Liver (tissue), 9 donors: ENCODE data around the gene KLF4. TPM values are rescaled to one million over a fixed set of nuclear protein-coding genes. Genes with fewer than 3 reads are reported as not detected.
A peak's percentile ranks its signal among the peaks of the same experiment; 100 is the strongest.

ENCODE experiments used
- DNase-seq: peaks from one replicate; pipeline ENCODE4 v3.0.0-alpha.2; 2017; ENCODE audit warnings: low spot score
- H3K27ac ChIP-seq, 2 donors: one replicate each; pipeline ENCODE4 v1.7.0; 2013; ENCODE audit warnings: inconsistent platforms in 2 of 2, low read length in 2 of 2, control low read depth in 1 of 2, low read depth in 1 of 2, mild to moderate bottlenecking in 1 of 2
- H3K27me3 ChIP-seq, 4 donors: one replicate each; pipeline versions ENCODE4 v1.6.1 to v1.7.0; 2013; ENCODE audit warnings: low read length in 3 of 4, inconsistent platforms in 1 of 4, mild to moderate bottlenecking in 1 of 4, moderate library complexity in 1 of 4; ENCODE audit not compliant: control insufficient read depth in 4 of 4, insufficient read depth in 4 of 4
- H3K36me3 ChIP-seq, 4 donors: one replicate each; pipeline versions ENCODE4 v1.6.1 to v1.7.0; 2013; ENCODE audit warnings: low read length in 3 of 4, mild to moderate bottlenecking in 3 of 4, low read depth in 1 of 4, moderate library complexity in 1 of 4; ENCODE audit not compliant: control insufficient read depth in 4 of 4, insufficient read depth in 3 of 4
- H3K4me1 ChIP-seq, 4 donors: one replicate each; pipeline versions ENCODE4 v1.6.1 to v1.7.0; 2013; ENCODE audit warnings: low read length in 3 of 4, mild to moderate bottlenecking in 3 of 4, moderate library complexity in 1 of 4; ENCODE audit not compliant: control insufficient read depth in 4 of 4, insufficient read depth in 4 of 4
- H3K4me3 ChIP-seq, 3 donors: one replicate each; pipeline versions ENCODE4 v1.6.1 to v1.7.0; 2013; ENCODE audit warnings: low read length in 3 of 3, control low read depth in 1 of 3, low read depth in 1 of 3, mild to moderate bottlenecking in 1 of 3
- H3K9ac ChIP-seq, 2 donors: one replicate each; pipeline ENCODE4 v1.7.0; 2013; ENCODE audit warnings: low read length in 2 of 2, mild to moderate bottlenecking in 2 of 2, moderate library complexity in 2 of 2, control low read depth in 1 of 2, low read depth in 1 of 2
- H3K9me3 ChIP-seq, 4 donors: one replicate each; pipeline versions ENCODE4 v1.6.1 to v1.7.0; 2013; ENCODE audit warnings: low read length in 3 of 4; ENCODE audit not compliant: control insufficient read depth in 4 of 4
- CTCF ChIP-seq: fragments of 150-350 bp; IDR thresholded peaks from 2 replicates; pipeline ENCODE4 v1.5.1; 2017; ENCODE audit warnings: improper control_type of control experiment, low read depth, low read length; ENCODE audit not compliant: missing input control
- EGR1 ChIP-seq, 2 donors: IDR thresholded peaks; 2 replicates each; pipeline ENCODE4 v1.6.1; 2016 to 2018; ENCODE audit warnings: antibody characterized with exemption in 2 of 2, low read depth in 2 of 2
- FOXA2 ChIP-seq: IDR thresholded peaks from 2 replicates; pipeline ENCODE4 v1.6.1; 2016; ENCODE audit warnings: antibody characterized with exemption
- GABPA ChIP-seq, 2 donors: IDR thresholded peaks in 1 of 2; conservative IDR thresholded peaks in 1 of 2; 2 replicates each; pipeline ENCODE4 v1.6.1; 2016; ENCODE audit warnings: antibody characterized with exemption in 2 of 2, mild to moderate bottlenecking in 1 of 2, moderate library complexity in 1 of 2
- HNF4A ChIP-seq, 2 donors: conservative IDR thresholded peaks; 2 replicates each; pipeline ENCODE4 v1.6.1; 2016; ENCODE audit warnings: antibody characterized with exemption in 2 of 2, mild to moderate bottlenecking in 2 of 2
- HNF4G ChIP-seq: IDR thresholded peaks from 2 replicates; pipeline ENCODE4 v1.6.1; 2016; ENCODE audit warnings: antibody characterized with exemption
- JUND ChIP-seq, 2 donors: IDR thresholded peaks; 2 replicates each; pipeline ENCODE4 v1.6.1; 2016; ENCODE audit warnings: antibody characterized with exemption in 2 of 2
- MAX ChIP-seq: IDR thresholded peaks from 2 replicates; pipeline ENCODE4 v1.6.1; 2016; ENCODE audit warnings: antibody characterized with exemption
- NR2F2 ChIP-seq: IDR thresholded peaks from 2 replicates; pipeline ENCODE4 v1.6.1; 2016; ENCODE audit warnings: antibody characterized with exemption
- RAD21 ChIP-seq, 2 donors: IDR thresholded peaks; 2 replicates each; pipeline ENCODE4 v1.6.1; 2016; ENCODE audit warnings: antibody characterized with exemption in 2 of 2, mild to moderate bottlenecking in 2 of 2
- REST ChIP-seq: IDR thresholded peaks from 2 replicates; pipeline ENCODE4 v1.6.1; 2016; ENCODE audit warnings: antibody characterized with exemption, mild to moderate bottlenecking
- RXRA ChIP-seq, 2 donors: IDR thresholded peaks; 2 replicates each; pipeline ENCODE4 v1.6.1; 2017 to 2018; ENCODE audit warnings: antibody characterized with exemption in 2 of 2, mild to moderate bottlenecking in 1 of 2
- SP1 ChIP-seq: IDR thresholded peaks from 2 replicates; pipeline ENCODE4 v1.6.1; 2018; ENCODE audit warnings: antibody characterized with exemption, mild to moderate bottlenecking
- TAF1 ChIP-seq: conservative IDR thresholded peaks from 2 replicates; pipeline ENCODE4 v1.6.1; 2016; ENCODE audit warnings: antibody characterized with exemption, mild to moderate bottlenecking
- ZBTB33 ChIP-seq: IDR thresholded peaks from 2 replicates; pipeline ENCODE4 v1.6.1; 2016; ENCODE audit warnings: antibody characterized with exemption
- WGBS: extraction: QIAGEN DNeasy Blood & Tissue Kit; methylation state at CpG from one replicate; pipeline ENCODE4 v1.1.7; 2013; 5-methylcytosine and 5-hydroxymethylcytosine counted together
- polyA plus RNA-seq, 2 donors: library from polyadenylated mRNA; stranded (reverse) in 1 of 2; unstranded in 1 of 2; fragments of 200-250 nt in 1 of 2; fragments of >200 nt in 1 of 2; fragmentation: Nextera tagmentation in 1 of 2; extraction: Ambion mirVana in 1 of 2; gene quantifications; one replicate each; pipeline versions ENCODE4 v1.2.1 to v1.2.3, GENCODE V29; 2013 to 2015
- total RNA-seq, 2 donors: library from RNA; depleted of rRNA; stranded (reverse); fragments of >200 nt; gene quantifications; one replicate each; pipeline ENCODE4 v1.2.3, GENCODE V29; 2014
- donor health status: healthy.
- donor health status: healthy.
- donor health status: healthy.
- donor health status: healthy.
- donor health status: healthy.

Gene KLF4
- total and polyA plus RNA-seq, 4 donors, result 1.1 to 7.4 (median 3.2) TPM

GRCh38 chr9:107465467-107466451, 23.8 kb downstream of the KLF4 start:
- Histone ChIP-seq H3K36me3 (no peaks in the 10 kb centered on the region), H3K27ac (no peak overlapping the region), H3K27me3 (peaks cover 0 to 5% (median 0%) of the 10 kb centered on the region in 4 donors), H3K4me1 (peaks cover 0 to 13% (median 7%) of the 10 kb centered on the region in 4 donors), H3K9ac (no peak overlapping the region), H3K4me3 (peak overlapping the region; percentile 22 to 41 (median 34)), H3K9me3 (no peaks in the 10 kb centered on the region)
- no peak for TF ChIP-seq RXRA (IDR thresholded peaks at IDR 0.05)
- peak; percentile 59 for TF ChIP-seq CTCF
- TF ChIP-seq RAD21 (IDR thresholded peaks at IDR 0.05), result peak; percentile 76 to 83
- 10% methylated on average over 75 of the region's 75 CpGs for WGBS
- DNase-seq, result peak; percentile 46

GRCh38 chr9:107464516-107464915, 25.1 kb downstream of the KLF4 start:
- no peak for DNase-seq
- Histone ChIP-seq H3K4me3 (no peak overlapping the region), H3K9ac (no peak overlapping the region), H3K9me3 (peaks cover 0 to 2% (median 0%) of the 10 kb centered on the region in 4 donors), H3K36me3 (no peaks in the 10 kb centered on the region), H3K4me1 (peaks cover 0 to 13% (median 7%) of the 10 kb centered on the region in 4 donors), H3K27me3 (peaks cover 0 to 5% (median 0%) of the 10 kb centered on the region in 4 donors), H3K27ac (no peak overlapping the region)
- no peak for TF ChIP-seq RAD21 (IDR thresholded peaks at IDR 0.05)
- TF ChIP-seq REST, result no peak
- TF ChIP-seq CTCF, result no peak
- TF ChIP-seq HNF4G, result no peak
- TF ChIP-seq HNF4A (conservative IDR thresholded peaks at IDR 0.05), result no peak
- TF ChIP-seq TAF1, result no peak
- no peak for TF ChIP-seq GABPA (IDR thresholded peaks at IDR 0.05 in 1 of 2, conservative IDR thresholded peaks at IDR 0.05 in 1 of 2)
- no peak for TF ChIP-seq EGR1 (IDR thresholded peaks at IDR 0.05; ENCODE audit: low read depth in 2 of 2)
- no peak for TF ChIP-seq SP1
- no peak for TF ChIP-seq NR2F2
- no peak for TF ChIP-seq JUND (IDR thresholded peaks at IDR 0.05)
- TF ChIP-seq RXRA (IDR thresholded peaks at IDR 0.05), result no peak
- no peak for TF ChIP-seq MAX
- no peak for TF ChIP-seq ZBTB33
- TF ChIP-seq FOXA2, result no peak
